Panc1 (cell line): ENCODE results near the gene GPR15. TPM values are rescaled to one million over a fixed set of nuclear protein-coding genes. Genes with fewer than 3 reads are reported as not detected.

ENCODE experiments used
- ATAC-seq: fragments of 200-7000 bp; cut with Tn5 transposase; 2 replicates; pipeline ENCODE4 v1.9.1; 2020; ENCODE audit warnings: mild to moderate bottlenecking, moderate library complexity
- BruUV-seq: library from RNA; stranded (reverse); fragments of 400-500 nt; replicated peaks from 2 replicates; lab custom pipeline; 2021; lab: Mats Ljungman, UMichigan
- CTCF ChIA-PET: fragments of 300-600 bp; sonication (Branson Sonifier 250); formaldehyde crosslinking; loops from one replicate; lab custom pipeline; 2022; ENCODE audit warnings: antibody characterized with exemption; lab: Charles Lee
- POLR2A ChIA-PET: fragments of 300-600 bp; sonication (Branson Sonifier 250); formaldehyde crosslinking; loops from one replicate; lab custom pipeline; 2022; ENCODE audit warnings: antibody characterized with exemption; lab: Charles Lee
- DNase-seq: peaks from one replicate; pipeline ENCODE4 v3.0.0-alpha.2; 2010; ENCODE audit warnings: low read depth, low spot score
- H3K27ac ChIP-seq: 2 replicates; pipeline ENCODE4 v1.5.1; 2011; ENCODE audit warnings: mild to moderate bottlenecking, low read length, inconsistent platforms
- H3K27me3 ChIP-seq: fragments of 200-500 bp; sonication (Bioruptor generic); 2 replicates; pipeline ENCODE4 v1.6.0; 2014; ENCODE audit warnings: low read length, inconsistent platforms; ENCODE audit not compliant: control insufficient read depth, insufficient read depth
- H3K36me3 ChIP-seq: fragments of 200-500 bp; sonication (Bioruptor generic); 2 replicates; pipeline ENCODE4 v1.5.1; 2014; ENCODE audit warnings: inconsistent platforms, mild to moderate bottlenecking, low read length, moderate library complexity; ENCODE audit not compliant: control insufficient read depth, insufficient read depth
- H3K4me1 ChIP-seq: 2 replicates; pipeline ENCODE4 v1.5.1; 2011; ENCODE audit warnings: inconsistent platforms, mild to moderate bottlenecking, low read length, moderate library complexity; ENCODE audit not compliant: control insufficient read depth, insufficient read depth
- H3K4me3 ChIP-seq, 2 experiments: 2 replicates each; pipeline ENCODE4 v1.5.1; 2011 to 2012; ENCODE audit warnings: low read depth in 2 of 2, low read length in 2 of 2, mild to moderate bottlenecking in 2 of 2, inconsistent platforms in 1 of 2, moderate library complexity in 1 of 2
- H3K9me3 ChIP-seq: fragments of 200-500 bp; sonication (Bioruptor generic); 2 replicates; pipeline ENCODE4 v1.5.1; 2014; ENCODE audit warnings: low read depth, mild to moderate bottlenecking, inconsistent platforms, low read length, moderate library complexity; ENCODE audit not compliant: control insufficient read depth, insufficient read depth
- CTCF ChIP-seq: fragments of 450-650 bp; IDR thresholded peaks from 2 replicates; pipeline ENCODE4 v1.5.1; 2017; ENCODE audit warnings: mild to moderate bottlenecking
- POLR2AphosphoS5 ChIP-seq: IDR thresholded peaks from 2 replicates; pipeline ENCODE4 v1.6.1; 2012; ENCODE audit warnings: mild to moderate bottlenecking, low read depth, low read length, moderate library complexity
- REST ChIP-seq, 2 experiments: IDR thresholded peaks; 2 replicates each; pipeline ENCODE4 v1.6.1; 2011 to 2012; ENCODE audit warnings: low read depth in 2 of 2, control low read depth in 1 of 2, low read length in 1 of 2, mild to moderate bottlenecking in 1 of 2, moderate library complexity in 1 of 2; ENCODE audit not compliant: insufficient read depth in 1 of 2
- SIN3A ChIP-seq: IDR thresholded peaks from 2 replicates; pipeline ENCODE4 v1.6.1; 2012; ENCODE audit warnings: low read depth, mild to moderate bottlenecking, low read length, moderate library complexity, borderline replicate concordance; ENCODE audit not compliant: insufficient read depth
- TCF7L2 ChIP-seq: IDR thresholded peaks from 2 replicates; pipeline ENCODE4 v1.6.1; 2011; ENCODE audit warnings: mild to moderate bottlenecking, low read depth, low read length, inconsistent platforms
- in situ Hi-C: cut with HindIII; loops from 2 replicates; pipeline ENCODE4 v1.10.0; 2016; ENCODE audit warnings: low sequenced_read_pairs, low pct_unique_long_range_greater_than_20kb
- intact Hi-C: fragments of 100-400 bp; cut with micrococcal nuclease; formaldehyde crosslinking; loops from one replicate; pipeline ENCODE4 v1.10.0; 2022; ENCODE audit not compliant: unreplicated experiment
- total RNA-seq: library from RNA; stranded (reverse); gene quantifications from one replicate; pipeline ENCODE4 v1.2.1, GENCODE V29; 2021; ENCODE audit not compliant: unreplicated experiment

The GPR15 gene
- total RNA-seq, 1 experiment from 2014 or later = not detected

GRCh38 chr3:98565843-98566242, 34.1 kb downstream of the GPR15 start:
- in situ Hi-C loops = no loop called here
- ChIA-PET POLR2A (no interaction called here), CTCF (no interaction called here)
- Histone ChIP-seq H3K4me3 (no peak overlapping the region), H3K4me1 (no peaks in the 10 kb centered on the region), H3K9me3 (no peaks in the 10 kb centered on the region), H3K27me3 (peaks cover 4% of the 10 kb centered on the region; the same call in 1 of the 2 replicates), H3K27ac (no peak overlapping the region), H3K36me3 (no peaks in the 10 kb centered on the region)
- ATAC-seq (no peak), DNase-seq (no peak)
- TF ChIP-seq REST (IDR thresholded peaks at IDR 0.05; ENCODE audit: insufficient read depth in 1 of 2, low read depth in 2 of 2, low read length in 1 of 2) (no peak), SIN3A (no peak), TCF7L2 (no peak), CTCF (no peak), POLR2AphosphoS5 (no peak)
- intact Hi-C loops = no loop called here
- no TSS peak for BruUV-seq

GRCh38 chr3:98567666-98568270, 36.0 kb downstream of the GPR15 start:
- Histone ChIP-seq H3K4me3 (no peak overlapping the region), H3K9me3 (no peaks in the 10 kb centered on the region), H3K27ac (no peak overlapping the region), H3K4me1 (no peaks in the 10 kb centered on the region), H3K27me3 (peaks cover 7% of the 10 kb centered on the region; the same call in 1 of the 2 replicates), H3K36me3 (no peaks in the 10 kb centered on the region)
- ChIA-PET POLR2A (no interaction called here), CTCF (no interaction called here)
- intact Hi-C loops (no loop called here), in situ Hi-C loops (no loop called here)
- BruUV-seq = no TSS peak
- TF ChIP-seq CTCF (no peak), REST (IDR thresholded peaks at IDR 0.05; ENCODE audit: insufficient read depth in 1 of 2, low read depth in 2 of 2, low read length in 1 of 2) (no peak), SIN3A (no peak), TCF7L2 (no peak), POLR2AphosphoS5 (no peak)
- DNase-seq (no peak), ATAC-seq (no peak)
